HepG2 (cell line): ENCODE measurements around the gene POLL.

Experiments used
- CAMTA2 ChIP-seq: sonication (generic); formaldehyde crosslinking; IDR thresholded peaks from 2 replicates; pipeline ENCODE4 v1.4.0; 2020; ENCODE audit warnings: mild to moderate bottlenecking, missing genetic modification reagents, borderline replicate concordance
- CEBPB ChIP-seq: IDR thresholded peaks from 2 replicates; pipeline ENCODE4 v1.6.1; 2011; ENCODE audit warnings: low read depth, low read length, improper control_type of control experiment, borderline replicate concordance
- CTCF ChIP-seq: sonication (generic); formaldehyde crosslinking; IDR thresholded peaks from 2 replicates; pipeline ENCODE4 v1.5.0; 2020; ENCODE audit warnings: mild to moderate bottlenecking, missing genetic modification reagents, moderate library complexity
- FOXM1 ChIP-seq: sonication (generic); formaldehyde crosslinking; IDR thresholded peaks from 2 replicates; pipeline ENCODE4 v1.5.0; 2020; ENCODE audit warnings: missing genetic modification reagents
- GLI4 ChIP-seq: sonication (generic); formaldehyde crosslinking; IDR thresholded peaks from 2 replicates; pipeline ENCODE4 v1.5.1; 2020; ENCODE audit warnings: missing genetic modification reagents, mild to moderate bottlenecking, moderate library complexity, borderline replicate concordance
- TFE3 ChIP-seq: IDR thresholded peaks from 2 replicates; pipeline ENCODE4 v1.6.1; 2016
- YY1 ChIP-seq: IDR thresholded peaks from 2 replicates; pipeline ENCODE4 v1.6.1; 2011; ENCODE audit warnings: low read length, low read depth, moderate library complexity, mild to moderate bottlenecking; ENCODE audit not compliant: insufficient read depth, insufficient replicate concordance
- ZNF839 ChIP-seq: sonication (generic); formaldehyde crosslinking; IDR thresholded peaks from 2 replicates; pipeline ENCODE4 v1.4.0; 2020; ENCODE audit warnings: missing genetic modification reagents, mild to moderate bottlenecking, borderline replicate concordance
- TF ChIP-seq, protein P1 (sequence below): sonication (generic); formaldehyde crosslinking; conservative IDR thresholded peaks from 2 replicates; pipeline ENCODE4 v1.8.1; 2023; ENCODE audit warnings: missing genetic modification reagents

GRCh38 chr10:101560298-101561067 is 27.6 kb downstream of the POLL start:
- TF ChIP-seq GLI4 (CRISPR knock-in tag) = no peak
- TF ChIP-seq TFE3 (CRISPR knock-in tag) = no peak
- TF ChIP-seq CTCF (CRISPR knock-in tag) = no peak
- TF ChIP-seq ZNF839 = no peak
- no peak for TF ChIP-seq CEBPB
- TF ChIP-seq, protein P1, sequence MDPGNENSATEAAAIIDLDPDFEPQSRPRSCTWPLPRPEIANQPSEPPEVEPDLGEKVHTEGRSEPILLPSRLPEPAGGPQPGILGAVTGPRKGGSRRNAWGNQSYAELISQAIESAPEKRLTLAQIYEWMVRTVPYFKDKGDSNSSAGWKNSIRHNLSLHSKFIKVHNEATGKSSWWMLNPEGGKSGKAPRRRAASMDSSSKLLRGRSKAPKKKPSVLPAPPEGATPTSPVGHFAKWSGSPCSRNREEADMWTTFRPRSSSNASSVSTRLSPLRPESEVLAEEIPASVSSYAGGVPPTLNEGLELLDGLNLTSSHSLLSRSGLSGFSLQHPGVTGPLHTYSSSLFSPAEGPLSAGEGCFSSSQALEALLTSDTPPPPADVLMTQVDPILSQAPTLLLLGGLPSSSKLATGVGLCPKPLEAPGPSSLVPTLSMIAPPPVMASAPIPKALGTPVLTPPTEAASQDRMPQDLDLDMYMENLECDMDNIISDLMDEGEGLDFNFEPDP (CRISPR knock-in tag) = no peak
- no peak for TF ChIP-seq YY1
- TF ChIP-seq CAMTA2 (CRISPR knock-in tag) = no peak
- no peak for TF ChIP-seq FOXM1 (CRISPR knock-in tag)
